HG03103 (cell line): ENCODE results near the gene SEPHS2.
"Not testable (repeated sequence)": the region's sequence is repeated elsewhere in the genome, so short reads cannot be mapped to it uniquely, and the experiment has no call there.

ENCODE experiments used
- ATAC-seq: cut with Tn5 transposase; IDR thresholded peaks from one replicate; pipeline ENCODE4 v1.9.1; 2021; ENCODE audit warnings: low read depth; ENCODE audit not compliant: unreplicated experiment

The SEPHS2 gene

GRCh38 chr16:30399435-30400186, 46.1 kb downstream of the SEPHS2 start:
- no peak for ATAC-seq

GRCh38 chr16:30398661-30399434, 46.8 kb downstream of the SEPHS2 start:
- no peak for ATAC-seq

GRCh38 chr16:30397776-30398660, 47.7 kb downstream of the SEPHS2 start:
- no peak for ATAC-seq

DNA sequence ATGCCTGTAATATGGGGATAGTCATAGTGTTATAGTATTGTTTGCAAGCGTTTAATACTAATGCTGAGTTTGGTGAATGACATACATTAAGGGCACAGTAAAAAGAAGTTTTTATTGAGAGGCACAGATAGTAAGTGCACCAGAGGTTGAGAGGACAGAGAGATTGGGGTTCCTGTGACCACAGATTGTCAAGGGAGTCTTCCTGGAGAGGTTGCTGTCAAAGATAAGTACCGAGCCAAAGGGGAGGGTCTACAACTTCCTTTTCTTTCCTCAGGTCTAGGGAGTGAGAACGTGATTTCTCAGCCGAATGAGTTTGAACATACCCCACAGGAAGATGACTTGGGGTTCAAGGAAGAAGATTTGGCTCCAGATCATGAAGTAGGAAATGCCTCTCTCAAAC, 48.6 kb downstream of the SEPHS2 start:
- no peak for ATAC-seq

DNA sequence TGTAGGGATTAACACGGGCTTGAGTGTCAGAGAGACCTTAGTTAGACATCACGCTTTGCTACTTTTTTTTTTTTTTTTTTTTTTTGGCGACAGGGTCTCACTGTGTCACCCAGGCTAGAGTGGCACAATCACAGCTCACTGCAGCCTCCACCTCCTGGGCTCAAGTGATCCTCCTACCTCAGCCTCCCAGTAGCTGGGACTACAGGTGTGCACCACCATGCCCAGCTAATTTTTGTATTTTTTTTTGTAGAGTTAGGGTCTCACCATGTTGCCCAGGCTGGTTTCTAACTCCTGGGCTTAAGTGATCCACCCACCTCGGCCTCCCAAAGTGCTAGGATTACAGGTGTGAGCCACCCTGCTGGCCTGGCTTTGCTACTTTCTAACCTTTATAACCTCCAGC, 49.0 kb downstream of the SEPHS2 start:
- ATAC-seq = not testable (repeated sequence)

- no peak for ATAC-seq
Observed at GRCh38 chr16:30395992-30396585, 49.6 kb downstream of the SEPHS2 start.

DNA sequence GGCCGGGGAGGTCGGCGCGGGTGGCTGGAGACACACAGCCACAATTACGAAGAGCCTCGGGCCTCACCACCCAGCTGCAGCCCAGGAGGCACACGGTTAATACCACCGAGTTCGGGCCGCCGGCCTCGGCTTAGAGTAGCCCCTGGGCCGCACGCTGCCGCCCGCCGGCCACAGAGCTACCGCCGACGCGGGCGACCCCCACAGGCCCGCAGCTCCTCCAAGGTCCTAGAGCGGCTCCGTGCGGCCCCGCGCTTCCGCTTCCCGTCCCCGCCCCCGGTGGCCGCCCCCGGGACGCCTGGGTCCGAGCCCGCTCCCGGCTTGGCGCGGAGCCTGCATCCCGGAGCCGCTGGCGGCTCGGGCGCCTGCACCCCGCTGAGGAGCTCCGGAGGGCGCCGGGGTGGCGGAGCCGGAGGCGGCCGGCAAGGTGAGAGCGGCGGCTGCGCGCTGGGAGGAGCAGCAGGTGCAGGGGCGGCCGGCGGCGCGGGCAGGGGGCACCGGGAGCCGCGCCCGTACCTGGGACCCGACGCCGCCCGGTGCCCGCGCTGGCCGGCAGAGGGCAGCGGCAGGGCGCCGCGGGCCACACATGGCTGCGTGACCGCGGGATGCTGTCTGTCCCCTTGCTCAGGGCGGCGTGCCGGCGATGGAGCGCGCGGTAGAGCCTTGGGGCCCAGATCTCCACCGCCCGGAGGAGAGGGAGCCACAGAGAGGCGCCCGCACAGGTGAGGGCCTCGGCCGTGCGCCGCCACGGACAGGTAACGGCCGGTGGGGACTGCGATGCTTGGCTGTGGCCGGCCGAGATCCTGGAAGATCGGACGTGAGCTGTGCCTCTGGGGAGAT, 50.3 kb downstream of the SEPHS2 start, which contains the start of gene ZNF48:
ZNF48 (plus strand) TSS at position 266 of the 837 bp plus-strand sequence; CDS start at position 641, 375 bp downstream.
- ATAC-seq = peak; percentile 53

GRCh38 chr16:30394592-30395154, 51.0 kb downstream of the SEPHS2 start:
- no peak for ATAC-seq
